Fibroblast of villous mesenchyme (primary cell): ENCODE results near the gene USP43. TPM values are rescaled to one million over a fixed set of nuclear protein-coding genes. Genes with fewer than 3 reads are reported as not detected.
A peak's percentile ranks its signal among the peaks of the same experiment; 100 is the strongest.

Experiments used
- DNase-seq: peaks from one replicate; pipeline ENCODE4 v3.0.0-alpha.2; 2010; ENCODE audit warnings: low read depth
- H3K4me3 ChIP-seq: 2 replicates; pipeline ENCODE4 v1.5.1; 2011; ENCODE audit warnings: low read depth, mild to moderate bottlenecking, low read length
- CTCF ChIP-seq: IDR thresholded peaks from 2 replicates; pipeline ENCODE4 v1.5.1; 2012; ENCODE audit warnings: low read depth, mild to moderate bottlenecking, low read length; ENCODE audit not compliant: insufficient read depth
- total RNA-seq: library from RNA; depleted of rRNA; stranded (reverse); fragments of >200 nt; gene quantifications from 2 replicates; pipeline ENCODE4 v1.2.3, GENCODE V29; 2012

Gene USP43
- total RNA-seq, 1 donor: not detected

- TF ChIP-seq CTCF: no peak
- DNase-seq: no peak
- no peak overlapping the region for H3K4me3 ChIP-seq
These were observed 114.9 kb downstream of the USP43 start for GRCh38 chr17:9760266-9760665.

GRCh38 chr17:9763643-9764042 is 118.3 kb downstream of the USP43 start:
- TF ChIP-seq CTCF: no peak
- no peak for DNase-seq
- no peak overlapping the region for H3K4me3 ChIP-seq

- H3K4me3 ChIP-seq: no peak overlapping the region
- DNase-seq: no peak
- no peak for TF ChIP-seq CTCF
These were observed 120.0 kb downstream of the USP43 start for GRCh38 chr17:9765322-9765721.

- TF ChIP-seq CTCF: no peak
- no peak for DNase-seq
- H3K4me3 ChIP-seq: no peak overlapping the region
These were observed 121.7 kb downstream of the USP43 start for GRCh38 chr17:9766970-9767369.

- no peak overlapping the region for H3K4me3 ChIP-seq
- no peak for TF ChIP-seq CTCF
- no peak for DNase-seq
These were observed 122.2 kb downstream of the USP43 start for GRCh38 chr17:9767432-9767991.

GRCh38 chr17:9768381-9768934 is 123.1 kb downstream of the USP43 start:
- H3K4me3 ChIP-seq: no peak overlapping the region
- TF ChIP-seq CTCF: peak; percentile 46
- DNase-seq: peak; percentile 45
